ENCODE measurements around the gene KLK8.

Gene KLK8

GRCh38 chr19:50983625-50984292, 17.6 kb downstream of the KLK8 start, which contains the start of gene KLK7:
KLK7 (minus strand) TSS chr19:50983917; CDS start chr19:50982399, 1,518 bp downstream.
- H3K4me3 ChIP-seq (ENCODE audit: control insufficient read depth in 1 of 7, extremely low read depth in 1 of 7, insufficient read depth in 4 of 7, low read depth in 2 of 7, low read length in 6 of 7) = no peak within 1 kb of the TSS
- ChIA-PET CTCF (no interaction called here), POLR2A (no interaction called here)
- H3K9me3 ChIP-seq (ENCODE audit: control extremely low read depth in 1 of 5, control insufficient read depth in 4 of 5, insufficient read depth in 2 of 5, low read depth in 1 of 5, low read length in 4 of 5) = no peaks in the 10 kb centered on the region
- H3K27me3 ChIP-seq (replicated peaks in 2 of 5; ENCODE audit: control insufficient read depth in 4 of 5, insufficient read depth in 5 of 5, low read length in 4 of 5) = peaks cover 5 to 81% (median 8%) of the 10 kb centered on the region in 5 experiments
- no peak within 1 kb of the TSS for H3K27ac ChIP-seq (ENCODE audit: insufficient read depth in 1 of 2, low read depth in 1 of 2, low read length in 2 of 2, poor library complexity in 1 of 2, severe bottlenecking in 2 of 2)
- no peaks in the 10 kb centered on the region for H3K36me3 ChIP-seq (ENCODE audit: control insufficient read depth in 4 of 4, insufficient read depth in 4 of 4, low read length in 3 of 4)
- 24% methylated on average over 28 of the region's 28 CpGs for WGBS (ENCODE audit: insufficient coverage)
- peak in 1 of 3 donors; percentile 1 for DNase-seq
- no peaks in the 10 kb centered on the region for H3K4me1 ChIP-seq (ENCODE audit: control extremely low read depth in 1 of 4, control insufficient read depth in 4 of 4, insufficient read depth in 4 of 4, low read length in 3 of 4)

GRCh38 chr19:50982186-50982585, 19.2 kb downstream of the KLK8 start:
- ChIA-PET POLR2A (no interaction called here), CTCF (no interaction called here)
- WGBS (ENCODE audit: insufficient coverage) = 84% methylated on average over 4 of the region's 4 CpGs

DNA sequence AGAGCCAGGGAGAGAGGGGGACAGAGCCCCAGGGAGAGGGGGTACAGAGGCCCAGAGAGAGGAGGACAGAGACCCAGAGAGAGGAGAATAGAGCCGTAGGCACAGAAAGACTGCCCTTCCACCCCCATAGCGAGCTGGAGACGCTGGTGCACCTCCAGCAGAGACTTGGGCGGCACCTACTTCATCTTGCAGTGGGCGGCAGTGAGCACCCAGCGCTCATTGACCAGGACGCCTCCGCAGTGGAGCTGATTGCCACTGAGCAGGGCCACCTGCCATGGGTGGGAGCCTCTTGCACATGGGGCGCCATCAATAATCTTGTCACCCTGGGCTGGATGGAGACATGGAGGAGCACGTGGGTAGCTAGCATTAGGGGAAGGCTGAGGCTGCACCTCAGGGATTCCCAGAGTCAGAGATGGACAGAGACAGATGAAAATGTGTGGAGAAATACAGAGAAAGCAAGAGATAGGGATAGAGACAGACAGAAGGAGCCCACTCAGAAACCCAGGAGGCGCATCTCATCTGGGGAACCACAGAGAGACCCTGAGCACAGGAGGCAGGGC, 19.7 kb downstream of the KLK8 start:
- peaks cover 5 to 86% (median 10%) of the 10 kb centered on the region in 5 experiments for H3K27me3 ChIP-seq (replicated peaks in 2 of 5; ENCODE audit: control insufficient read depth in 4 of 5, insufficient read depth in 5 of 5, low read length in 4 of 5)
- no peaks in the 10 kb centered on the region for H3K36me3 ChIP-seq (ENCODE audit: control insufficient read depth in 4 of 4, insufficient read depth in 4 of 4, low read length in 3 of 4)
- no peak overlapping the region for H3K4me3 ChIP-seq (ENCODE audit: control insufficient read depth in 1 of 7, extremely low read depth in 1 of 7, insufficient read depth in 4 of 7, low read depth in 2 of 7, low read length in 6 of 7)
- WGBS (ENCODE audit: insufficient coverage) = 58% methylated on average over 10 of the region's 11 CpGs
- no peak for DNase-seq
- H3K9me3 ChIP-seq (ENCODE audit: control extremely low read depth in 1 of 5, control insufficient read depth in 4 of 5, insufficient read depth in 2 of 5, low read depth in 1 of 5, low read length in 4 of 5) = no peaks in the 10 kb centered on the region
- CTCF ChIA-PET = no interaction called here
- no peak overlapping the region for H3K27ac ChIP-seq (ENCODE audit: insufficient read depth in 1 of 2, low read depth in 1 of 2, low read length in 2 of 2, poor library complexity in 1 of 2, severe bottlenecking in 2 of 2)
- POLR2A ChIA-PET = no interaction called here
- H3K4me1 ChIP-seq (ENCODE audit: control extremely low read depth in 1 of 4, control insufficient read depth in 4 of 4, insufficient read depth in 4 of 4, low read length in 3 of 4) = no peaks in the 10 kb centered on the region

More at GRCh38 chr19:50982186-50982585, 19.2 kb downstream of the KLK8 start:
- Histone ChIP-seq H3K4me1 (ENCODE audit: control extremely low read depth in 1 of 4, control insufficient read depth in 4 of 4, insufficient read depth in 4 of 4, low read length in 3 of 4) (no peaks in the 10 kb centered on the region), H3K36me3 (ENCODE audit: control insufficient read depth in 4 of 4, insufficient read depth in 4 of 4, low read length in 3 of 4) (no peaks in the 10 kb centered on the region), H3K27ac (ENCODE audit: insufficient read depth in 1 of 2, low read depth in 1 of 2, low read length in 2 of 2, poor library complexity in 1 of 2, severe bottlenecking in 2 of 2) (no peak overlapping the region), H3K27me3 (replicated peaks in 2 of 5; ENCODE audit: control insufficient read depth in 4 of 5, insufficient read depth in 5 of 5, low read length in 4 of 5) (peaks cover 5 to 85% (median 10%) of the 10 kb centered on the region in 5 experiments), H3K4me3 (ENCODE audit: control insufficient read depth in 1 of 7, extremely low read depth in 1 of 7, insufficient read depth in 4 of 7, low read depth in 2 of 7, low read length in 6 of 7) (no peak overlapping the region), H3K9me3 (ENCODE audit: control extremely low read depth in 1 of 5, control insufficient read depth in 4 of 5, insufficient read depth in 2 of 5, low read depth in 1 of 5, low read length in 4 of 5) (no peaks in the 10 kb centered on the region)
- no peak for DNase-seq

GRCh38 chr19:50980208-50980607, 21.2 kb downstream of the KLK8 start:
- WGBS (ENCODE audit: insufficient coverage) = 84% methylated on average over 7 of the region's 13 CpGs
- POLR2A ChIA-PET = no interaction called here

DNA sequence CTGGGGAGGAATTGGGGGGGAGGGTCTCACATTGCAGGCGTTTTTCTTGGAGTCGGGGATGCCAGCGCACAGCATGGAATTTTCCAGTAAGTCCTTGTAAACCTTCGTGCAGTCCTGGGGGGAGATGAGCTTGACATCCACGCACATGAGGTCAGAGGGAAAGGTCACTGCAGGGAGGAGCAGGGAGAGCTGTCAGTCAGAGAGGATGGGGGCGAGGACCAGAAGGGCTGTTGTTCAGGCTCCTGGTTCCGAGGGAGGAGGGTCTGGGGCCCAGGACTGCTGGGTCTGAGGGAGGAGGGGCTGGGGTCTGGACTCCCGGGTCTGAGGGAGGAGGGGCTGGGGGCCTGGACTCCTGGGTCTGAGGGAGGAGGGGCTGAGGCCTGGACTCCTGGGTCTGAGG, 21.6 kb downstream of the KLK8 start:
- Histone ChIP-seq H3K36me3 (ENCODE audit: control insufficient read depth in 4 of 4, insufficient read depth in 4 of 4, low read length in 3 of 4) (no peaks in the 10 kb centered on the region), H3K4me3 (ENCODE audit: control insufficient read depth in 1 of 7, extremely low read depth in 1 of 7, insufficient read depth in 4 of 7, low read depth in 2 of 7, low read length in 6 of 7) (no peak overlapping the region), H3K27ac (ENCODE audit: insufficient read depth in 1 of 2, low read depth in 1 of 2, low read length in 2 of 2, poor library complexity in 1 of 2, severe bottlenecking in 2 of 2) (no peak overlapping the region), H3K4me1 (ENCODE audit: control extremely low read depth in 1 of 4, control insufficient read depth in 4 of 4, insufficient read depth in 4 of 4, low read length in 3 of 4) (no peaks in the 10 kb centered on the region), H3K9me3 (ENCODE audit: control extremely low read depth in 1 of 5, control insufficient read depth in 4 of 5, insufficient read depth in 2 of 5, low read depth in 1 of 5, low read length in 4 of 5) (no peaks in the 10 kb centered on the region), H3K27me3 (replicated peaks in 2 of 5; ENCODE audit: control insufficient read depth in 4 of 5, insufficient read depth in 5 of 5, low read length in 4 of 5) (peaks cover 0 to 76% (median 8%) of the 10 kb centered on the region in 5 experiments)
- POLR2A ChIA-PET = no interaction called here
- no peak for DNase-seq
- WGBS (ENCODE audit: insufficient coverage) = 63% methylated on average over 8 of the region's 8 CpGs
- CTCF ChIA-PET = no interaction called here

More at GRCh38 chr19:50980208-50980607, 21.2 kb downstream of the KLK8 start:
- H3K4me3 ChIP-seq (ENCODE audit: control insufficient read depth in 1 of 7, extremely low read depth in 1 of 7, insufficient read depth in 4 of 7, low read depth in 2 of 7, low read length in 6 of 7) = no peak overlapping the region
- CTCF ChIA-PET = no interaction called here
- peaks cover 0 to 80% (median 8%) of the 10 kb centered on the region in 5 experiments for H3K27me3 ChIP-seq (replicated peaks in 2 of 5; ENCODE audit: control insufficient read depth in 4 of 5, insufficient read depth in 5 of 5, low read length in 4 of 5)
- no peaks in the 10 kb centered on the region for H3K4me1 ChIP-seq (ENCODE audit: control extremely low read depth in 1 of 4, control insufficient read depth in 4 of 4, insufficient read depth in 4 of 4, low read length in 3 of 4)
- no peak overlapping the region for H3K27ac ChIP-seq (ENCODE audit: insufficient read depth in 1 of 2, low read depth in 1 of 2, low read length in 2 of 2, poor library complexity in 1 of 2, severe bottlenecking in 2 of 2)
- no peak for DNase-seq
- H3K9me3 ChIP-seq (ENCODE audit: control extremely low read depth in 1 of 5, control insufficient read depth in 4 of 5, insufficient read depth in 2 of 5, low read depth in 1 of 5, low read length in 4 of 5) = no peaks in the 10 kb centered on the region
- no peaks in the 10 kb centered on the region for H3K36me3 ChIP-seq (ENCODE audit: control insufficient read depth in 4 of 4, insufficient read depth in 4 of 4, low read length in 3 of 4)

- CTCF ChIA-PET = no interaction called here
- Histone ChIP-seq H3K27me3 (replicated peaks in 2 of 5; ENCODE audit: control insufficient read depth in 4 of 5, insufficient read depth in 5 of 5, low read length in 4 of 5) (peaks cover 0 to 69% (median 7%) of the 10 kb centered on the region in 5 experiments), H3K9me3 (ENCODE audit: control extremely low read depth in 1 of 5, control insufficient read depth in 4 of 5, insufficient read depth in 2 of 5, low read depth in 1 of 5, low read length in 4 of 5) (no peaks in the 10 kb centered on the region), H3K36me3 (ENCODE audit: control insufficient read depth in 4 of 4, insufficient read depth in 4 of 4, low read length in 3 of 4) (no peaks in the 10 kb centered on the region), H3K4me1 (ENCODE audit: control extremely low read depth in 1 of 4, control insufficient read depth in 4 of 4, insufficient read depth in 4 of 4, low read length in 3 of 4) (no peaks in the 10 kb centered on the region), H3K4me3 (ENCODE audit: control insufficient read depth in 1 of 7, extremely low read depth in 1 of 7, insufficient read depth in 4 of 7, low read depth in 2 of 7, low read length in 6 of 7) (no peak overlapping the region), H3K27ac (ENCODE audit: insufficient read depth in 1 of 2, low read depth in 1 of 2, low read length in 2 of 2, poor library complexity in 1 of 2, severe bottlenecking in 2 of 2) (no peak overlapping the region)
- DNase-seq = no peak
- WGBS (ENCODE audit: insufficient coverage) = 100% methylated on average over 1 of the region's 5 CpGs
- POLR2A ChIA-PET = no interaction called here
These were observed 22.5 kb downstream of the KLK8 start for GRCh38 chr19:50978772-50979390.

DNA sequence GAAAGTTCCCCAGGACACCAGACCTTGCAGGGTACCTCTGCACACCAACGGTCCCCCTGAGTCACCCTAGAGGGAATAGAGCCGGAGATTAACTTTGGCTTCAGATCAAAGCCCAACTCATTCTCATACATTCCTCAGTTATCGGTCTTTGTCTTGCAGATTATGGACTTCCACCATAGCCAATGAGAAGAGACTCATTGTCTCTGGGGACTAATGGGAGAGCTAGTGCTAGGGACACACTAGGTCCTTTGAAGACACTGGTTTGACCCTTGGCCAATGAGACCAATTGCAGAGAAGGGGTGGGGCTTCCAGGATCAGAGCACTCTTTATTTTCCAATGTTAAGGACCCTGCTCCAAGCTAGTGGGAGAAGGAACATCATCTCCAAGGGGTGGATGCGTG, 23.8 kb downstream of the KLK8 start:
- Histone ChIP-seq H3K27ac (ENCODE audit: insufficient read depth in 1 of 2, low read depth in 1 of 2, low read length in 2 of 2, poor library complexity in 1 of 2, severe bottlenecking in 2 of 2) (no peak overlapping the region), H3K36me3 (ENCODE audit: control insufficient read depth in 4 of 4, insufficient read depth in 4 of 4, low read length in 3 of 4) (no peaks in the 10 kb centered on the region), H3K9me3 (ENCODE audit: control extremely low read depth in 1 of 5, control insufficient read depth in 4 of 5, insufficient read depth in 2 of 5, low read depth in 1 of 5, low read length in 4 of 5) (no peaks in the 10 kb centered on the region), H3K27me3 (replicated peaks in 2 of 5; ENCODE audit: control insufficient read depth in 4 of 5, insufficient read depth in 5 of 5, low read length in 4 of 5) (peaks cover 0 to 66% (median 7%) of the 10 kb centered on the region in 5 experiments), H3K4me1 (ENCODE audit: control extremely low read depth in 1 of 4, control insufficient read depth in 4 of 4, insufficient read depth in 4 of 4, low read length in 3 of 4) (no peaks in the 10 kb centered on the region), H3K4me3 (ENCODE audit: control insufficient read depth in 1 of 7, extremely low read depth in 1 of 7, insufficient read depth in 4 of 7, low read depth in 2 of 7, low read length in 6 of 7) (no peak overlapping the region)
- POLR2A ChIA-PET = no interaction called here
- CTCF ChIA-PET = interaction anchor here (0.7 kb wide), 1 partner anchor 520 kb away, joined by 3 read pairs; no protein-coding TSS in a partner anchor
- 67% methylated on average over 4 of the region's 4 CpGs for WGBS (ENCODE audit: insufficient coverage)
- no peak for DNase-seq
